NCI-H1930 (cell line): ENCODE measurements around the gene CAMK2B.

Source experiments
- DNase-seq, 2 experiments: peaks; one replicate each; lab custom pipeline; 2025; lab: John Stamatoyannopoulos, UW

Gene CAMK2B

DNA sequence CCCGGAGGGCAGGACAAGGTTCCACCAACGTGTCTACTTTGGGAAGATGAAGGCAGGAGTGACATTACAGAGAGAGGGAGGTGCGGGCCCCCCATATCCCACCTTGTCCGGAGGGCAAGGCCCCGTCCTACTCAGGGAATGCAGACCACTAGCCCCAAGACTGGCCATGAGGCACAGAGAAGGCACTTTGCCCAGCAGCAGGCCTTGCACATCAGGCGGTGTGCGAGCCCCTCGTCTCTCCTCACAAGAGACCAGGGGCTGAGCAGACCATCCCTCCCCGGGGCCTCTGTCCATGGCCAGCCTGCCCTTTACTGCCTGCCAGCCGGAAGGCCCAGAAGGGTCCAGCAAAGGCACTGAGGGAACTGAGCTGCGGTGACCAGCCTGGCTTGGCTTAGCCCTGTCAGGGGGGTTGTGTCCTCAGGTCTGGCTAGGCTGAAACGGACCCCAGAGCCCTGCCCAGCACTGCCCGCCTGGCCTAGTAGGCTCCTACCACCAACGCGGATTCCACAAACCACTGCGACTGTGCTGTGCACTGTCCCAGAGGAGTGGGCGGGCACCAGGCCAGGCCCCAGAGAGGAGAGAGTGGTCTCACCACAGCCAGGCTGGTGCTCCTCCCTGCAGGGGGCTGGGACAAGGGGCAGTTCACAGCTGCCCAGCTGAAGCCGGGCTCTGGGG is 16.7 kb downstream of the CAMK2B start:
- no peak for DNase-seq

- no peak for DNase-seq
Measured at GRCh38 chr7:44307905-44308595, 17.3 kb downstream of the CAMK2B start.

GRCh38 chr7:44307301-44307900 is 18.0 kb downstream of the CAMK2B start:
- peak in 1 of 2 experiments; percentile 4 for DNase-seq

- DNase-seq, result no peak
Measured at GRCh38 chr7:44306606-44307005, 18.8 kb downstream of the CAMK2B start.

GRCh38 chr7:44305564-44306507 is 19.6 kb downstream of the CAMK2B start:
- DNase-seq, result no peak

DNA sequence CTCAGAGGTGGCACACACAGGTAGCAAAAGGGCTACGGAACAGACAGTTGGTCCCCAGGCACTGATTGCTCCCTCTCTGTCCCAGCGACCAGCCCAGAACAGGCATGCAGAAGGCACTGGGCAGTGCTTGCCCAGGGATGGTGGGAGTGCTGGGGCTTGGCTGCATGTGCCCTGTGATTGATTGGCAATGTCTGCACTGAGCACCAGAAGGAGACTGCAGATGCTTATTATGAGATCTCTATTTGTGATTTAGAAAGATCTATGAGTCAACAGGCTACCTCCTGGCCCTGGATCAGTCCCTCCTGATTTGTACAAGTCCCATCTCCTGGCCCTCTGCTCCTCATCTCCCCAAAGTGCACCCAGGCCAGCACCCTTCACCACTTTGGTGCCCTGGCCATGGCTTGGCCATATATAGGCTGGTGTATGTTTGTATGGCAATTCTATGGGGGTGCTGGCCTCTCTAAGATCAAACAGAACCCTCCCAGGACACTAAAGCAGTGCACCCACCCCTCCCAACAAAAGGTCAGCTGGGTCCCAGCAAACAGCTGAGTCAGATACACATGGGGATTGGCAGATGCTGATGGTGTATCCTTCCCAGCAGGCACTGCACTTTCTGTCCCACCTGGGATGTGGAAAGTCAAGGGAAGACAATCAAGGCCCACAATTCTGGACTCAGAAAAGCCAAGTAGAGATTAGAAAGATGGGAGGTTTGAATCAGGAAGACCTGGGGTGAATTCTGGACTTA is 30.9 kb downstream of the CAMK2B start:
- DNase-seq, result no peak

DNA sequence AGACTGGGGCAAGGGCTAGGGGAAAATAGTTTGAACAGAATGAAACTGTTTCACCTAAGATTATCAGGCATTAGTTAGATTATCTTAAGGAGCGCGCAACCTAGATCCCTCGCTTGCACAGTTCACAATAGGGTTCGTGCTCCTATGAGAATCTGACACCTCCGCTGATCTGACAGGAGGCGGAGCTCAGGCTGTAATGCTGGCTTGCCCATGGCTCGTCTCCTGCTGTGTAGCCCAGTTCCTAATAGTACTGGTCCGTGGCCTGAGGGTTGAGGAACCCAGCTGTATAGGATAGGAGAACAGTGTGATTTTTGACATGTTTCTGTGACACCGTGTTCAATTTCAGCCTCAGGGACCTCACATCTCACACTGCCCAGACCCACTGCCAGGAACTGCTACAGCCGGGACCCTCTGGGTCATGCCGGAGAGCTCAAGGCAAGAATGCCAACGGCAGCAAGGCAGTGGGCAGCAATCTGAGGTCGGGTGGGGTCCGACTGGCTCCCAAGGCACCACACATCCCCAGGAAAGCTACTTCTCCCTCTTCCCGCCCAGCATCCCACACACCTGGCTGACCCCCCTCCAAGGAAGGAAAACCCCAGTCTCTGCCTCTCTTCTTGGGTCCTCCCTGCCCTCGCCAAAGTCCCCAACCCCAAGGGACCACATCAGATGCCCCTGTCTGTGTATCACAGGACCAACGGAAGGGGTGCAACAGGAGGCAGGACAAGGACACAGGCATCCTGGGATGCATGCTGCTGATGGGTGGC is 31.7 kb downstream of the CAMK2B start:
- no peak for DNase-seq

GRCh38 chr7:44292876-44293560 is 32.4 kb downstream of the CAMK2B start:
- no peak for DNase-seq

DNA sequence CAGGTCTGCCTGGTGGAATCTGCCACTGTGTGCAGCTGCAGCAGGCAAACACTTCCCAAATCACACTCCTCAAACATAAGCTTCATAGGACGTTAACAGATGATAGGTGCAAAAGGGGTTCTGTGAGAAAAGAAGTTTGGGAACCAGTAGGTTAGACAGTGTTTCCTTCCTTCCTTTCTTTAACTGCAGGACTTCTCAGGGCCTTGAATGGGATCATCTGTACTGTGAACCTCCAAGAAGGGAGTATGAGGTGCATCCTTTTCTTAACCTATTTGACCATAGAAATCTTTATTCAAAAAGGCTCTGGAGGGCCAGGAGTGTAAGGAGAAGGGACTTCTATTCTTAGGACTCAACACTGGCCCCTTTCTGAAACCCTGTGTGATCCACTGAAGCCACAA is 33.0 kb downstream of the CAMK2B start:
- no peak for DNase-seq

DNA sequence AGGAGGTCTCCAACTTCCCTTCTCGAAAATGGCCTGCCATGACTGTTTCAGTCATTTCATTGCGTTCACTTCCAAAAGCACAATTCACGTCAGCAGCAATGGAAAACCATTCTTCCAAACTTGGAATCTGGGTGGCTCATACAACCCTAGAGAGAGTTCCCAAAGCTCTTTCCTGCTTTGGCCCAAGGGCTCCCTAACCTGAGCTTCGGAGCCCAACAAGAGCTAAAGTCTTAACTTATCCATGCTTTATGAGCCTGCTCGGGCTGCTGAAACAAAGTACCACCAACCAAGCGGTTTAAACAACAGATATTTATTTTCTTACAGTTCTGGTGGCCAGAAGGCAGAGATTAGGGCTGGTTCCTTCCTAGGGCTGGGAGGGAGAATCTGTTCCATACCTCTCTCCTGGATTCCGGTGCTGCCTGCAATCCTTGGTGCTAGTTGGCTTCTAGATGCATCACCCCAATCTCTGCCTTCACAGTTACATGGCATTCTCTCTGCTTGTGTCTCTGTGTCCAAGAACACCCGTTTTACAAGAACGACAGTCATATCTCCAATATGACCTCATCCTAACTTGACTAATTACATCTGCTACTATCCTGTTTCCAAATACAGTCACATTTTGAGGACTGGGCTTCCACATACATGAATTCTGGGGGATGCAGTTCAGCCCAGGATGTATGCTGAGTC is 33.5 kb downstream of the CAMK2B start:
- DNase-seq, result no peak

GRCh38 chr7:44291066-44291732 is 34.2 kb downstream of the CAMK2B start:
- no peak for DNase-seq

GRCh38 chr7:44290252-44290620 is 35.2 kb downstream of the CAMK2B start:
- no peak for DNase-seq

DNA sequence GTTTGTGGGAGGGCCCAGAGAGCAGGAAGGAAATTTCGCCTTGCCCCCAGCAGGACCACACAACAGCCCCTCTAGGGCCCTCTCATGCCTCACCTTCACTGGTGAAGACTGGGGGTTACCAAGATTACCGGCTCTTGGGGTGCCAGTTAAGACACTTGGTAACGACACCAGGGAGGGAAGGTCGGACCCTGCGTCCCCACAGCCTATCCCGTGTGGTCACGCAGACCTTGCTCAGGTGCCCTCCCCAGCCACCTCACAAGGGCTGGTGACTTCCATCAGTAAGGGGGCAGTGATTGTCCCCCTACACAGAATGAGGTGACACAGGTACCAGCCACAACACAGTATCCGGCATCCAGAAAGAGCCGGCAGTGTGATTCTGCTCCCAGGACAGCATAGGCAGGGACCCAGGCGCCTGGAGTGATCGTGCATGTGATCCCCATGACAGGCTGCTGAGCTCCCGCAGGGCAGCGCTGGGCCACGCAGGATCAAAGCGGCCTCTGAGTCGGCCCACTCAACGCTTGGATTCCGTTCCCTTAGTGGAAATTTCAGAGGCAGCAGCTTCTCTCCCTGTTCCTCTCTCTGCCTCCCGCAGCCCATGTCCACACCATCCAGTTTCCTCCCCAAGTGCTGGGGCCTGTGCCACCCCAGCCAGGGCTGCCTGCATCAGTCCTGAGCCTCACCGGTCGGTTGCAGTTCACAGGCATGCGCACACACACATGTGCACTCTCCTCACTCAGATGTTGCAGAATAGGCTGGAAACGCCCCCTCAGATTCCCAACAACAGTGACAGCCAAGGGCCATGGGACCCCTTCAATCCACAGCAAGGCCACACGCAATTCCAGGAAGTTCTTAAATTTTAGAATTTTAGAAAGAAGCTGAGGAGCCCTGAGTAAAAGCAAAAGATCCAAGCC is 35.8 kb downstream of the CAMK2B start:
- no peak for DNase-seq

DNA sequence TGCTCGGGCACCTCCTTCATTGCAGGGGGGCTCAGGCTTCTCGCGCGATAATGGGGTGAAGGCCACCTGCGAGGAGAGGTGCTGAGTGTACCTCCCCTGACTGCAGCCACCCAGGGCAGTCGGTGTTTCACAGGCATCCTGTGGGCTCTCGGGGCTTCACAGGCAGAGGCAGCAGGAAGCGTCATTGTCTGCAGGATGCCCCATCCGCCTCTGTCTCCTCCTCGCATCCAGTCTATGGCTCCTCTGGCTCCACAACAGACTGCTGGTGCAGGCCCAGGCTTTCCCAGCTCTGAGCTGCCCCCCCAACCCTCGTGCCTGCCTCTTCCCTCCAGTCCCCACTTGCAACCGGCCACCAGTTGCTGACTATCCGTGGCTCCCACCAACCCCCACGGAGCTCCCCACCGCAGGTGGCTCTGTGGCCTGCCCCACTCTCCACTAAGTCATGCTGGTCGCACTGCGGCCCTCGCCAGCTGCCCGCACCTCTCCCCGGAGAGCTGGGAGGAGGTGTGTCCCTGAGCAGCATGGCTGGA is 36.5 kb downstream of the CAMK2B start:
- no peak for DNase-seq

DNA sequence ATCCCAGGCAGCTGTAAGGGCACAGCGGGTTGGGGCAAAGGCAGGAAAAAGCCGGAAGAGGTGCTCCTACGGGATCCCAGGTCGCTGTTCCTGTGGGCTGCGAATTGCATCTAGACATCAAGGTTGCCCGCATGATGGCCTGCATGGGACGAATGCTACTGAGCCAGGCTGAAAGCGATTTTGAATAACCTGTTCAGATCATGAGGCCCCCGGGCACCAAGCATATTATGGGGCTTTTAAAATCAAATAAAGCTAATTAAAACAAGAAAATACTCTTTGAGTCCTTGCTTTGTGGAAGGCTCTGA is 37.1 kb downstream of the CAMK2B start:
- DNase-seq, result no peak

DNA sequence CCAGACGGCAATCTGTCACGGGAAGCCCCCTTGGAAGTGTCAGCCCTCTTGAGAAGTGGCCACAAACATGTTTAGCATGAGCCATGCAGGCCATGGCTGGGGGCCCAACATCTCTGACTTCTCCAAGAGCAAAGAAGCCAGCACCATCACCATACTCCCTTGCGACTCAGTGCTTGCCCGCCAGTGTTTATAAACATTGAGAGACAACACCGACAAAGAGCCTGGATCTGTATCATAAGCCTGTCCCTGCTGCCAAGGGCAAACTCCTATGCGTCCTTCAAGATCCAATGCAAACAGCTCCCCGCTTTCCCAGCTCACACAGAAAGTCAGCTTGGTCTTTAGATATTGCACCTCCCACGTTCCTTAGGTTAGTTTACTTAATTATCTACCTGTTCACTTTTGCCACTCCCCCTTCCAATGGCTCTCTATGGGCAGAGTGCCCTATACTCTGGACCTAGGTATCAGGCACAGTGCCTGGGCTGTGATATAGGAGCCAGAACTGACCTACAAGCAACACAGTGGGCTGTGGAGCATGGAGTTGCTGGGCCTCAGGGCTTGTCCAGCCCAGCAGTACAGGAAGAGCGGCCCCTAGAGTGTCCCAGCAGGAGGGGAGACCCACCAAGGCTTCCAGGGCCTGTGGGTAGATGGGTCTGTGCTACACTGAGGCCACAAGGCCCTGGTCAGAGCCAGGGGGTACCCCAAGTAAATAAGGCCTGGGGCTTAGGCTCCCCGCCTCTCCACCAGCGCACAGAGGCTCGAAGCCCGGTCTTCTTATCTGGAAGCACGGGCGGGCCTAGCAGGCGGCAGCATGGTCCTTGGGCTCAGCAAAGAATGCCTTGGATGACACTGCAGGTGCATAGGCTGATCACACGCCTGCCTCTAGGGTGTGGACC is 37.7 kb downstream of the CAMK2B start:
- DNase-seq, result no peak
